H1 (cell line): ENCODE results near the gene DTNB. TPM values are rescaled to one million over a fixed set of nuclear protein-coding genes. Genes with fewer than 3 reads are reported as not detected.

ENCODE experiments used
- BACH1 ChIP-seq: IDR thresholded peaks from 2 replicates; pipeline ENCODE4 v1.6.1; 2012; ENCODE audit warnings: low read length, improper control_type of control experiment
- CHD1 ChIP-seq: IDR thresholded peaks from 2 replicates; pipeline ENCODE4 v1.6.1; 2012; ENCODE audit warnings: low read depth, low read length, improper control_type of control experiment
- JUN ChIP-seq: IDR thresholded peaks from 2 replicates; pipeline ENCODE4 v1.6.1; 2011; ENCODE audit warnings: low read depth, mild to moderate bottlenecking, improper control_type of control experiment, low read length
- KDM1A ChIP-seq: fragments of 200-600, 300-600 bp; sonication (generic); IDR thresholded peaks from 2 replicates; pipeline ENCODE4 v1.7.1; 2016; ENCODE audit warnings: mild to moderate bottlenecking, low read length, borderline replicate concordance
- RNF2 ChIP-seq: fragments of 200-900, 300-1000 bp; sonication (generic); IDR thresholded peaks from 2 replicates; pipeline ENCODE4 v1.7.1; 2016; ENCODE audit warnings: borderline replicate concordance, low read depth, mild to moderate bottlenecking, antibody characterized with exemption, low read length; ENCODE audit not compliant: poor library complexity, severe bottlenecking; ENCODE audit errors: missing control alignments
- polyA plus RNA-seq, 7 experiments: library from polyadenylated mRNA; depleted of rRNA in 3 of 7; stranded (reverse) in 5 of 7; unstranded in 2 of 7; fragments of >200 nt in 5 of 7; fragments of 200-250 nt in 2 of 7; gene quantifications; 1 replicate in 5 of 7; 2 replicates in 1 of 7; 4 replicates in 1 of 7; pipeline versions ENCODE4 v1.2.1 to v1.2.3, GENCODE V29; 2011 to 2013; ENCODE audit warnings: missing spikeins in 2 of 7, mixed read lengths in 2 of 7
- total RNA-seq: library from RNA; stranded (reverse); fragmentation: NEBNext Ultra II Directional; extraction: Animal tissue kit (Norgen Biotek cat#: 25700); gene quantifications from 2 replicates; pipeline ENCODE4 v1.2.1, GENCODE V29; 2021
- TF ChIP-seq, protein P1 (sequence below): IDR thresholded peaks from 2 replicates; pipeline ENCODE4 v1.6.1; 2011; ENCODE audit warnings: low read length, improper control_type of control experiment

Gene DTNB
- total and polyA plus RNA-seq, 2 of the 8 experiments (the other 6 are each of a cell fraction or from before 2014, with no cell fraction given) = 39.6 to 49.5 TPM

DNA sequence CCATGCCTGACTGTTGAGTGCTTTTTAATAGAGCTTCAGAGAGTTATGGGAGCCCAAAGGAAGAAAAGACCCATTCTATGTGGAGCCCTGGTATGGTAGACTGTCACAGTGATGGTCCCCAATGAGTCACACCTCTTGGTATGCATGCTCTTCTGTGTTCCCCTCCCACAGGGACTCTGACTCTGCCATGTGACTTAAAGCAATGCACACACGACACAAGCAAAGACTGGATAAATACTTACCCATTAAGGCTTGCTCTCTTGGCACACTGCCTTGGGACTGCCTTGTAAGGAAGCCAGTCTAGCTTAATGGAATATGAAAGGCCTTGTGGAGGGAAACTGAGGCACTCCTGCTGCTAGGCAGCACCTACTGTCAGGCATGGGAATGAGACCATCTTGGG lies 16.7 kb upstream of the DTNB start (continued):
- TF ChIP-seq, protein P1, sequence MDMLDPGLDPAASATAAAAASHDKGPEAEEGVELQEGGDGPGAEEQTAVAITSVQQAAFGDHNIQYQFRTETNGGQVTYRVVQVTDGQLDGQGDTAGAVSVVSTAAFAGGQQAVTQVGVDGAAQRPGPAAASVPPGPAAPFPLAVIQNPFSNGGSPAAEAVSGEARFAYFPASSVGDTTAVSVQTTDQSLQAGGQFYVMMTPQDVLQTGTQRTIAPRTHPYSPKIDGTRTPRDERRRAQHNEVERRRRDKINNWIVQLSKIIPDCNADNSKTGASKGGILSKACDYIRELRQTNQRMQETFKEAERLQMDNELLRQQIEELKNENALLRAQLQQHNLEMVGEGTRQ = no peak
- no peak for TF ChIP-seq CHD1
- no peak for TF ChIP-seq RNF2
- TF ChIP-seq JUN = no peak
- TF ChIP-seq BACH1 = no peak
- no peak for TF ChIP-seq KDM1A
